HepG2 (cell line): ENCODE measurements around the gene TAF12. TPM values are rescaled to one million over a fixed set of nuclear protein-coding genes. Genes with fewer than 3 reads are reported as not detected.
A peak's percentile ranks its signal among the peaks of the same experiment; 100 is the strongest.

ENCODE experiments used
- POLR2AphosphoS5 ChIP-seq: IDR thresholded peaks from 2 replicates; pipeline ENCODE4 v1.6.1; 2012; ENCODE audit warnings: low read depth, low read length
- SALL1 ChIP-seq: sonication (generic); formaldehyde crosslinking; IDR thresholded peaks from 2 replicates; pipeline ENCODE4 v1.8.0; 2022; ENCODE audit warnings: mild to moderate bottlenecking, missing genetic modification reagents
- SNAI1 ChIP-seq: sonication (generic); formaldehyde crosslinking; IDR thresholded peaks from 2 replicates; pipeline ENCODE4 v1.5.0; 2020; ENCODE audit warnings: mild to moderate bottlenecking, missing genetic modification reagents, borderline replicate concordance
- SYNCRIP ChIP-seq: fragments of 200-400 bp; formaldehyde crosslinking; IDR thresholded peaks from 2 replicates; pipeline ENCODE4 v1.6.1; 2018; ENCODE audit warnings: mild to moderate bottlenecking, low read depth, low read length; ENCODE audit not compliant: insufficient read depth
- TIGD3 ChIP-seq: sonication (generic); formaldehyde crosslinking; IDR thresholded peaks from 2 replicates; pipeline ENCODE4 v1.5.1; 2020; ENCODE audit warnings: mild to moderate bottlenecking, missing genetic modification reagents, borderline replicate concordance
- WIZ ChIP-seq: sonication (generic); formaldehyde crosslinking; IDR thresholded peaks from 2 replicates; pipeline ENCODE4 v1.5.1; 2020; ENCODE audit warnings: mild to moderate bottlenecking, missing genetic modification reagents
- ZEB1 ChIP-seq: IDR thresholded peaks from 2 replicates; pipeline ENCODE4 v1.6.1; 2012; ENCODE audit warnings: mild to moderate bottlenecking, low read depth, inconsistent platforms; ENCODE audit not compliant: insufficient replicate concordance
- ZFP1 ChIP-seq: IDR thresholded peaks from 2 replicates; pipeline ENCODE4 v1.6.1; 2016
- ZNF136 ChIP-seq: sonication (generic); formaldehyde crosslinking; IDR thresholded peaks from 2 replicates; pipeline ENCODE4 v1.8.1; 2022; ENCODE audit warnings: low read depth, mild to moderate bottlenecking, moderate library complexity, missing genetic modification reagents
- ZNF230 ChIP-seq: sonication (generic); formaldehyde crosslinking; IDR thresholded peaks from 2 replicates; pipeline ENCODE4 v1.4.0; 2020; ENCODE audit warnings: mild to moderate bottlenecking, missing genetic modification reagents
- ZNF264 ChIP-seq: sonication (generic); formaldehyde crosslinking; IDR thresholded peaks from 2 replicates; pipeline ENCODE4 v1.4.0; 2020; ENCODE audit warnings: missing genetic modification reagents
- ZNF331 ChIP-seq: sonication (generic); formaldehyde crosslinking; IDR thresholded peaks from 2 replicates; pipeline ENCODE4 v1.4.0; 2020; ENCODE audit warnings: missing genetic modification reagents
- ZNF614 ChIP-seq: IDR thresholded peaks from 2 replicates; pipeline ENCODE4 v1.6.1; 2018; ENCODE audit warnings: missing biosample characterization, missing genetic modification reagents, inconsistent platforms, borderline replicate concordance
- polyA plus RNA-seq, 8 experiments: library from polyadenylated mRNA; depleted of rRNA in 3 of 8; stranded (reverse) in 7 of 8; unstranded in 1 of 8; fragments of >200 nt; fragmentation: Illumina TruSeq in 4 of 8; extraction: Trizol in 4 of 8; gene quantifications; 2 replicates each; pipeline versions ENCODE4 v1.2.1 to v1.2.3, GENCODE V29; 2011 to 2016; ENCODE audit warnings: low read depth in 4 of 8, missing spikeins in 1 of 8, mixed read lengths in 1 of 8; ENCODE audit not compliant: insufficient read depth in 1 of 8
- total RNA-seq, 5 experiments: library from RNA; depleted of rRNA; stranded (reverse); fragments of >200 nt; fragmentation: Illumina TruSeq; extraction: Trizol; gene quantifications; 2 replicates each; pipeline ENCODE4 v1.2.3, GENCODE V29; 2016; ENCODE audit warnings: low read depth in 1 of 5
- TF ChIP-seq, protein P1 (sequence below): sonication (generic); formaldehyde crosslinking; IDR thresholded peaks from one replicate; pipeline ENCODE4 v1.5.1; 2020; ENCODE audit warnings: mild to moderate bottlenecking, missing genetic modification reagents; ENCODE audit errors: not compliant biosample characterization
- TF ChIP-seq, protein P2 (sequence below): sonication (generic); formaldehyde crosslinking; conservative IDR thresholded peaks from 2 replicates; pipeline ENCODE4 v1.4.0; 2020; ENCODE audit warnings: missing genetic modification reagents

The TAF12 gene
- total and polyA plus RNA-seq, 2 of the 13 experiments (the other 11 are each of a cell fraction or from before 2014, with no cell fraction given) = 16.3 to 17.1 TPM

GRCh38 chr1:28591708-28592320 is 51.1 kb downstream of the TAF12 start, which contains the start of gene RAB42 (continued):
- no peak for TF ChIP-seq TIGD3 (CRISPR knock-in tag)
- TF ChIP-seq SALL1 (CRISPR knock-in tag) = peak; percentile 65
- TF ChIP-seq ZNF331 (CRISPR knock-in tag) = peak; percentile 9; the same call in 1 of the 2 replicates
- 0 out of 2 replicates have a peak, but pooled peaks have one; percentile 29 for TF ChIP-seq WIZ (CRISPR knock-in tag)
- TF ChIP-seq, protein P1, sequence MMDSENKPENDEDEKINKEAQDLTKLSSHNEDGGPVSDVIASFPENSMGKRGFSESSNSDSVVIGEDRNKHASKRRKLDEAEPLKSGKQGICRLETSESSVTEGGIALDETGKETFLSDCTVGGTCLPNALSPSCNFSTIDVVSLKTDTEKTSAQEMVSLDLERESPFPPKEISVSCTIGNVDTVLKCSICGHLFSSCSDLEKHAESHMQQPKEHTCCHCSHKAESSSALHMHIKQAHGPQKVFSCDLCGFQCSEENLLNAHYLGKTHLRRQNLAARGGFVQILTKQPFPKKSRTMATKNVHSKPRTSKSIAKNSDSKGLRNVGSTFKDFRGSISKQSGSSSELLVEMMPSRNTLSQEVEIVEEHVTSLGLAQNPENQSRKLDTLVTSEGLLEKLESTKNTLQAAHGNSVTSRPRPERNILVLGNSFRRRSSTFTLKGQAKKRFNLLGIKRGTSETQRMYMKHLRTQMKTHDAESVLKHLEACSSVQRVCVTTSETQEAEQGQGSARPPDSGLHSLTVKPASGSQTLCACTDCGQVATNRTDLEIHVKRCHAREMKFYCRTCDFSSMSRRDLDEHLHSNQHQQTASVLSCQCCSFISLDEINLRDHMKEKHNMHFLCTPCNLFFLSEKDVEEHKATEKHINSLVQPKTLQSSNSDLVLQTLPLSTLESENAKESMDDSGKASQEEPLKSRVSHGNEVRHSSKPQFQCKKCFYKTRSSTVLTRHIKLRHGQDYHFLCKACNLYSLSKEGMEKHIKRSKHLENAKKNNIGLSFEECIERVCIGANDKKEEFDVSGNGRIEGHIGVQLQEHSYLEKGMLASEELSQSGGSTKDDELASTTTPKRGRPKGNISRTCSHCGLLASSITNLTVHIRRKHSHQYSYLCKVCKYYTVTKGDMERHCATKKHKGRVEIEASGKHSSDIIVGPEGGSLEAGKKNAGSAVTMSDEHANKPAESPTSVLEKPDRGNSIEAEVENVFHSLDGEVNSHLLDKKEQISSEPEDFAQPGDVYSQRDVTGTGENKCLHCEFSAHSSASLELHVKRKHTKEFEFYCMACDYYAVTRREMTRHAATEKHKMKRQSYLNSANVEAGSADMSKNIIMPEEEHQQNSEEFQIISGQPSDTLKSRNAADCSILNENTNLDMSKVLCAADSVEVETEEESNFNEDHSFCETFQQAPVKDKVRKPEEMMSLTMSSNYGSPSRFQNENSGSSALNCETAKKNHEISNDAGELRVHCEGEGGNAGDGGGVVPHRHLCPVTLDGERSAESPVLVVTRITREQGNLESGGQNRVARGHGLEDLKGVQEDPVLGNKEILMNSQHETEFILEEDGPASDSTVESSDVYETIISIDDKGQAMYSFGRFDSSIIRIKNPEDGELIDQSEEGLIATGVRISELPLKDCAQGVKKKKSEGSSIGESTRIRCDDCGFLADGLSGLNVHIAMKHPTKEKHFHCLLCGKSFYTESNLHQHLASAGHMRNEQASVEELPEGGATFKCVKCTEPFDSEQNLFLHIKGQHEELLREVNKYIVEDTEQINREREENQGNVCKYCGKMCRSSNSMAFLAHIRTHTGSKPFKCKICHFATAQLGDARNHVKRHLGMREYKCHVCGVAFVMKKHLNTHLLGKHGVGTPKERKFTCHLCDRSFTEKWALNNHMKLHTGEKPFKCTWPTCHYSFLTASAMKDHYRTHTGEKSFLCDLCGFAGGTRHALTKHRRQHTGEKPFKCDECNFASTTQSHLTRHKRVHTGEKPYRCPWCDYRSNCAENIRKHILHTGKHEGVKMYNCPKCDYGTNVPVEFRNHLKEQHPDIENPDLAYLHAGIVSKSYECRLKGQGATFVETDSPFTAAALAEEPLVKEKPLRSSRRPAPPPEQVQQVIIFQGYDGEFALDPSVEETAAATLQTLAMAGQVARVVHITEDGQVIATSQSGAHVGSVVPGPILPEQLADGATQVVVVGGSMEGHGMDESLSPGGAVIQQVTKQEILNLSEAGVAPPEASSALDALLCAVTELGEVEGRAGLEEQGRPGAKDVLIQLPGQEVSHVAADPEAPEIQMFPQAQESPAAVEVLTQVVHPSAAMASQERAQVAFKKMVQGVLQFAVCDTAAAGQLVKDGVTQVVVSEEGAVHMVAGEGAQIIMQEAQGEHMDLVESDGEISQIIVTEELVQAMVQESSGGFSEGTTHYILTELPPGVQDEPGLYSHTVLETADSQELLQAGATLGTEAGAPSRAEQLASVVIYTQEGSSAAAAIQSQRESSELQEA (CRISPR knock-in tag) = no peak
- TF ChIP-seq ZNF614 (CRISPR knock-in tag) = peak; percentile 63; the same call in 1 of the 2 replicates
- peak; percentile 79 for TF ChIP-seq POLR2AphosphoS5
- TF ChIP-seq SYNCRIP = no peak
- TF ChIP-seq SNAI1 = no peak
- 0 out of 2 replicates have a peak, but pooled peaks have one; percentile 8 for TF ChIP-seq ZFP1 (CRISPR knock-in tag)
- no peak for TF ChIP-seq ZNF264 (CRISPR knock-in tag)
- peak; percentile 14 for TF ChIP-seq ZEB1
- TF ChIP-seq ZNF136 (CRISPR knock-in tag) = 0 out of 2 replicates have a peak, but pooled peaks have one; percentile 43
- no peak for TF ChIP-seq ZNF230 (CRISPR knock-in tag)
- TF ChIP-seq, protein P2, sequence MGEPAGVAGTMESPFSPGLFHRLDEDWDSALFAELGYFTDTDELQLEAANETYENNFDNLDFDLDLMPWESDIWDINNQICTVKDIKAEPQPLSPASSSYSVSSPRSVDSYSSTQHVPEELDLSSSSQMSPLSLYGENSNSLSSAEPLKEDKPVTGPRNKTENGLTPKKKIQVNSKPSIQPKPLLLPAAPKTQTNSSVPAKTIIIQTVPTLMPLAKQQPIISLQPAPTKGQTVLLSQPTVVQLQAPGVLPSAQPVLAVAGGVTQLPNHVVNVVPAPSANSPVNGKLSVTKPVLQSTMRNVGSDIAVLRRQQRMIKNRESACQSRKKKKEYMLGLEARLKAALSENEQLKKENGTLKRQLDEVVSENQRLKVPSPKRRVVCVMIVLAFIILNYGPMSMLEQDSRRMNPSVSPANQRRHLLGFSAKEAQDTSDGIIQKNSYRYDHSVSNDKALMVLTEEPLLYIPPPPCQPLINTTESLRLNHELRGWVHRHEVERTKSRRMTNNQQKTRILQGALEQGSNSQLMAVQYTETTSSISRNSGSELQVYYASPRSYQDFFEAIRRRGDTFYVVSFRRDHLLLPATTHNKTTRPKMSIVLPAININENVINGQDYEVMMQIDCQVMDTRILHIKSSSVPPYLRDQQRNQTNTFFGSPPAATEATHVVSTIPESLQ (CRISPR knock-in tag) = no peak
